ENCODE measurements around the gene BBOX1. TPM values are rescaled to one million over a fixed set of nuclear protein-coding genes. Genes with fewer than 3 reads are reported as not detected.
"Not testable (repeated sequence)": the region's sequence is repeated elsewhere in the genome, so short reads cannot be mapped to it uniquely, and the experiment has no call there.

The BBOX1 gene
- total RNA-seq, 1 experiment from 2014 or later, result 0.33 TPM

GRCh38 chr11:27174672-27175210 is 134.1 kb downstream of the BBOX1 start:
- no peak for DNase-seq (ENCODE audit: unreplicated experiment)
- intact Hi-C loops (cut with micrococcal nuclease), result no loop called here
- no peak overlapping the region for H3K27ac Mint-ChIP-seq (ENCODE audit: low read depth, unreplicated experiment)
- H3K27me3 Mint-ChIP-seq (ENCODE audit: insufficient read depth, unreplicated experiment), result no peaks in the 10 kb centered on the region
- peaks cover 15% of the 10 kb centered on the region for H3K4me1 Mint-ChIP-seq (ENCODE audit: insufficient read depth, unreplicated experiment)
- no peaks in the 10 kb centered on the region for H3K36me3 Mint-ChIP-seq (ENCODE audit: insufficient read depth, unreplicated experiment)
- ChIA-PET CTCF (interaction anchor here (0.6 to 1.8 kb wide), 9 partner anchors 12 to 525 kb away, joined by 3 to 10 read pairs (median 3); no protein-coding TSS in a partner anchor), POLR2A (interaction anchor here (1.2 kb wide), 1 partner anchor 183 kb away, joined by 3 read pairs; no protein-coding TSS in a partner anchor)
- no TSS peak for BruUV-seq (replicated peaks)
- H3K4me3 Mint-ChIP-seq (ENCODE audit: unreplicated experiment), result no peak overlapping the region
- no peak for TF ChIP-seq CTCF (IDR thresholded peaks at IDR 0.05; ENCODE audit: unreplicated experiment)
- H3K9me3 Mint-ChIP-seq (ENCODE audit: unreplicated experiment), result no peaks in the 10 kb centered on the region

- H3K36me3 Mint-ChIP-seq (ENCODE audit: insufficient read depth, unreplicated experiment); H3K27me3 Mint-ChIP-seq (ENCODE audit: insufficient read depth, unreplicated experiment); DNase-seq (ENCODE audit: unreplicated experiment); CTCF ChIA-PET; POLR2A ChIA-PET; H3K27ac Mint-ChIP-seq (ENCODE audit: low read depth, unreplicated experiment); BruUV-seq (replicated peaks); intact Hi-C loops (cut with micrococcal nuclease); H3K9me3 Mint-ChIP-seq (ENCODE audit: unreplicated experiment); H3K4me3 Mint-ChIP-seq (ENCODE audit: unreplicated experiment): not testable (repeated sequence)
- peaks cover 15% of the 10 kb centered on the region for H3K4me1 Mint-ChIP-seq (ENCODE audit: insufficient read depth, unreplicated experiment)
Measured at GRCh38 chr11:27175562-27175961, 134.9 kb downstream of the BBOX1 start.

Other genes starting within 250 kb of the BBOX1 start
- gene FIBIN, start 46.7 kb upstream of the BBOX1 start, total RNA-seq (2022), result 5.0 and 12.5 TPM in 2 replicates